Measurements from ENCODE around the gene PATE1. TPM values are rescaled to one million over a fixed set of nuclear protein-coding genes. Genes with fewer than 3 reads are reported as not detected.

Gene PATE1
- total and polyA plus RNA-seq, 7 donors: not detected

DNA sequence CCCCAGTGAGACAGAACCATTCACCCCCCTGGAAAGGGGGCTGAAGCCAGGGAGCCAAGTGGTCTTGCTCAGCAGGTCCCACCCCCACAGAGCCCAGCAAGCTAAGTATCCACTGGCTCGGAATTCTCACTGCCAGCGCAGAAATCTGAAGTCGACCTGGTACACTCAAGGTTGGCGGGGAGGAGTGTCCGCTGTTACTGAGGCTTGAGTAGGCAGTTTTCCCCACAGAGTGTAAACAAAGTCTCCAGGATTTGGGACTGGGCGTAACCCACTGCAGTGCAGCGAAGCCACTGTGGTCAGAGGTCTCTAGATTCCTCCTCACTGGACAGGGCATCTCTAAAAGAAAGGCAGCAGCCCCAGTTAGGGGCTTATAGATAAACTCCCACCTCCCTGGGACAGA, 10.0 kb downstream of the PATE1 start:
- Histone ChIP-seq H3K36me3 (ENCODE audit: insufficient read depth in 1 of 2, low read depth in 1 of 2) (no peaks in the 10 kb centered on the region), H3K9me3 (no peaks in the 10 kb centered on the region), H3K27ac (no peak overlapping the region), H3K27me3 (ENCODE audit: insufficient read depth in 3 of 3, low read length in 2 of 3) (no peaks in the 10 kb centered on the region), H3K4me3 (no peak overlapping the region), H3K4me1 (no peaks in the 10 kb centered on the region)
- no peak for DNase-seq
- intact Hi-C loops (cut with DNase I): no loop called here
- TF ChIP-seq, protein P1, sequence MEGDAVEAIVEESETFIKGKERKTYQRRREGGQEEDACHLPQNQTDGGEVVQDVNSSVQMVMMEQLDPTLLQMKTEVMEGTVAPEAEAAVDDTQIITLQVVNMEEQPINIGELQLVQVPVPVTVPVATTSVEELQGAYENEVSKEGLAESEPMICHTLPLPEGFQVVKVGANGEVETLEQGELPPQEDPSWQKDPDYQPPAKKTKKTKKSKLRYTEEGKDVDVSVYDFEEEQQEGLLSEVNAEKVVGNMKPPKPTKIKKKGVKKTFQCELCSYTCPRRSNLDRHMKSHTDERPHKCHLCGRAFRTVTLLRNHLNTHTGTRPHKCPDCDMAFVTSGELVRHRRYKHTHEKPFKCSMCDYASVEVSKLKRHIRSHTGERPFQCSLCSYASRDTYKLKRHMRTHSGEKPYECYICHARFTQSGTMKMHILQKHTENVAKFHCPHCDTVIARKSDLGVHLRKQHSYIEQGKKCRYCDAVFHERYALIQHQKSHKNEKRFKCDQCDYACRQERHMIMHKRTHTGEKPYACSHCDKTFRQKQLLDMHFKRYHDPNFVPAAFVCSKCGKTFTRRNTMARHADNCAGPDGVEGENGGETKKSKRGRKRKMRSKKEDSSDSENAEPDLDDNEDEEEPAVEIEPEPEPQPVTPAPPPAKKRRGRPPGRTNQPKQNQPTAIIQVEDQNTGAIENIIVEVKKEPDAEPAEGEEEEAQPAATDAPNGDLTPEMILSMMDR (IDR thresholded peaks at IDR 0.05): no peak
- 78 to 84% (median 81%) methylated on average over 7 of the region's 7 CpGs for WGBS, 3 donors
- no peak for ATAC-seq

DNA sequence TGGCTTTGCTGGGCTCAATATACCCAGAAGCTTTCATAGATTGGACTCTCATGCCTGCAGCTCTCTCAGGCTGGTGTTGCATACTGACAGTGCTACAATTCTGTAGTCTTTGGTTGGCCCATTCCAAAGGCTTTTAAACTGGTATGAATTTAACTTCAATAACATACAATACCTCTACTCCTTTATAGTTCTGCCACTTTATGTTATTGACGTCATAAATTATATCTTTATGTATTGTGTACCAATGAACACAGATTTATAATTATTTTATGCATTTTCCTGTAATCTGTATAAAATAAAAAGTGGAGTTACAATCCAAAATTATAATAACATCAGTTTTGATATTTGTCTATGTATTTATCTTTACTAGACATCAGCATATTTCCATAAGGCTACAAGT, 16.4 kb downstream of the PATE1 start:
- no peak overlapping the region for H3K27ac ChIP-seq
- WGBS, 3 donors: 85 to 90% (median 85%) methylated on average over 1 of the region's 1 CpG
- intact Hi-C loops (cut with DNase I): no loop called here

DNA sequence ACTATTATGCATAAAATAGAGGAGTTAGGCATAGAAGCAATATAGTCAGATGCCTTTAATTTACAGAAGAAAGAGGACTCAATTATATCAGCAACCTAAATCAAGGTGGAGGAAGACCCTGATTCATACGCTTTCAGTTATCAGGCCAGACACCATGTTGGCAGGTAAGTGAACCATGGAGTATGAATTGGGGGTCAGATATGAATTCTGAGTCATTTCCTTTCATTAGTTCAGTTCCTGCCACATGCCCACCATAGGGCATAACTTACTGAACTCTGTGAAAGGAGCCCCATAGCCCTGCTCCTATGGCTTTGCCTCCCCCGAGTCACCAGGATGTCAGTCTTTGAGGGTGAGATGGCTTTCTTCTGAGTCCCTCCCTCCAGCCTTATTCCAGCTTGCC, 17.4 kb downstream of the PATE1 start:
- DNase-seq (no peak), ATAC-seq (no peak)
- no peak overlapping the region for H3K4me3 ChIP-seq
- H3K27me3 ChIP-seq (ENCODE audit: insufficient read depth in 3 of 3, low read length in 2 of 3): peaks cover 0 to 2% (median 0%) of the 10 kb centered on the region in 3 donors
- H3K36me3 ChIP-seq (ENCODE audit: insufficient read depth in 1 of 2, low read depth in 1 of 2): no peaks in the 10 kb centered on the region
- no peak overlapping the region for H3K27ac ChIP-seq
- WGBS, 3 donors: 79 to 93% (median 92%) methylated on average over 2 of the region's 2 CpGs
- TF ChIP-seq, protein P1 (IDR thresholded peaks at IDR 0.05): no peak
- no peaks in the 10 kb centered on the region for H3K9me3 ChIP-seq
- intact Hi-C loops (cut with DNase I): no loop called here
- H3K4me1 ChIP-seq: no peaks in the 10 kb centered on the region

More for the DNA sequence above, 16.4 kb downstream of the PATE1 start:
- no peaks in the 10 kb centered on the region for H3K4me1 ChIP-seq
- TF ChIP-seq, protein P1 (IDR thresholded peaks at IDR 0.05): no peak
- no peak overlapping the region for H3K4me3 ChIP-seq
- peaks cover 0 to 2% (median 0%) of the 10 kb centered on the region in 3 donors for H3K27me3 ChIP-seq (ENCODE audit: insufficient read depth in 3 of 3, low read length in 2 of 3)
- H3K9me3 ChIP-seq: no peaks in the 10 kb centered on the region
- no peaks in the 10 kb centered on the region for H3K36me3 ChIP-seq (ENCODE audit: insufficient read depth in 1 of 2, low read depth in 1 of 2)
- no peak for ATAC-seq
- no peak for DNase-seq

DNA sequence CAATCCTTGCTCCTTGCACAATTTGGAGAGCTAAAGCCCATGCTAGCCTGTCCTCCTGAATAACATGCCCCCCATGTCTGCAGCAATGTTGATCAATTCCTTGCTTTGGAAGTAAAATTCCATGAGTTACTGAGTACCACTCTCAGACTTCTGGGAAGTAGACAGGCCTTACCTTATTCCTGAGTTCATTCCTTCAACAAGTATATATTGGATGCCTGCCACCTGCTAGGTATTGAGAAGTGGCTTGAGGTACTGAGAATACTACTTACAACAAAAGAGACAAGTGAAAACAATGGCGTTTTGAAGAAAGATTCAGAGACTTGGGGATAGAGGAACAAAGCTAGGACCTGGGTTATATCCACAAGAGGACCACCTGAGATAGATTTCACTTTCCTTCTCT, 20.2 kb downstream of the PATE1 start:
- WGBS, 3 donors: 68 to 88% (median 75%) methylated on average over 1 of the region's 1 CpG
- H3K9me3 ChIP-seq: no peaks in the 10 kb centered on the region
- H3K27me3 ChIP-seq (ENCODE audit: insufficient read depth in 3 of 3, low read length in 2 of 3): peaks cover 0 to 2% (median 0%) of the 10 kb centered on the region in 3 donors
- TF ChIP-seq, protein P1 (IDR thresholded peaks at IDR 0.05): no peak
- no peak overlapping the region for H3K4me3 ChIP-seq
- ATAC-seq (no peak), DNase-seq (no peak)
- intact Hi-C loops (cut with DNase I): no loop called here
- H3K36me3 ChIP-seq (ENCODE audit: insufficient read depth in 1 of 2, low read depth in 1 of 2): no peaks in the 10 kb centered on the region
- H3K27ac ChIP-seq: no peak overlapping the region
- H3K4me1 ChIP-seq: no peaks in the 10 kb centered on the region

DNA sequence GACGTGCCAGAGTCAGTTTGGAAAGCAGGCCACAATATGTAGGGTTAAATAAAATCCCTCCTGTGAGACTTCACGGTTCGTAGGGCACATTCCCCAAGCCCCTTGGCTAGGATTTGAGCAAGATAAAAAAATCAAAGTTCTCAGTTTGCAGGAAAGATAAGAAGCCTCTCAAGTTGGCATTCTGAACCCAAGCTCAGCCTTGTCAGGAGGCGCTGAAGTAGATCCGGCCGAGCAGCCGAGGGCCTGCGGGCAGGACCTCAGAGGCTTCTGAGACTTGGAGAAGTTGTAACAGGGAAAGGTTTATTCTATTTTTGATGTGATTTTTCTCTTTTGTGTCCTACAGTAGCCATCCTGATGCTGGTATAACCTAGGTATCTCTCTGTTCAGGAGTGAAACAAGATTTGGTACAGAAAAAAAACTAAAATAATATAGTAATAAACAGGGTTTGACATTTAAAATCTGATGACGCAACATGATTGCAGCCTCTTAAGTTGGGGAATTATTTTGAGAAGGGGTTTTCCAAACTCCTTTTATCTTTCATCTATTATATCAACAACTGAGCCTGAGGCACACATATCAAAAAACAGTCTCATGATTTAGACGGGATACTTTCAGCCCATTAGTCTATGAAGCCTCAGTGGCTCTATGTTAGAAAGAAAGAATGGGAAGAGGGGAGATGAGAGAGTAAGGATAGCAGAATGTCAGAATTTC, 22.4 kb downstream of the PATE1 start:
- H3K9me3 ChIP-seq: no peaks in the 10 kb centered on the region
- no peaks in the 10 kb centered on the region for H3K36me3 ChIP-seq (ENCODE audit: insufficient read depth in 1 of 2, low read depth in 1 of 2)
- TF ChIP-seq, protein P1 (IDR thresholded peaks at IDR 0.05): no peak
- 34 to 43% (median 42%) methylated on average over 10 of the region's 10 CpGs for WGBS, 3 donors
- H3K27me3 ChIP-seq (ENCODE audit: insufficient read depth in 3 of 3, low read length in 2 of 3): peaks cover 0 to 2% (median 0%) of the 10 kb centered on the region in 3 donors
- no peak overlapping the region for H3K27ac ChIP-seq
- H3K4me3 ChIP-seq: no peak overlapping the region
- no peak for DNase-seq
- H3K4me1 ChIP-seq: no peaks in the 10 kb centered on the region
- intact Hi-C loops (cut with DNase I): no loop called here
- no peak for ATAC-seq

Measured in psoas muscle (tissue), 8 donors.